Measurements from ENCODE around the gene STPG3. TPM values are rescaled to one million over a fixed set of nuclear protein-coding genes. Genes with fewer than 3 reads are reported as not detected.
A peak's percentile ranks its signal among the peaks of the same experiment; 100 is the strongest.

STPG3 gene
- total and polyA plus RNA-seq, 2 of the 13 experiments (the other 11 are each of a cell fraction or from before 2014, with no cell fraction given) = not detected

DNA sequence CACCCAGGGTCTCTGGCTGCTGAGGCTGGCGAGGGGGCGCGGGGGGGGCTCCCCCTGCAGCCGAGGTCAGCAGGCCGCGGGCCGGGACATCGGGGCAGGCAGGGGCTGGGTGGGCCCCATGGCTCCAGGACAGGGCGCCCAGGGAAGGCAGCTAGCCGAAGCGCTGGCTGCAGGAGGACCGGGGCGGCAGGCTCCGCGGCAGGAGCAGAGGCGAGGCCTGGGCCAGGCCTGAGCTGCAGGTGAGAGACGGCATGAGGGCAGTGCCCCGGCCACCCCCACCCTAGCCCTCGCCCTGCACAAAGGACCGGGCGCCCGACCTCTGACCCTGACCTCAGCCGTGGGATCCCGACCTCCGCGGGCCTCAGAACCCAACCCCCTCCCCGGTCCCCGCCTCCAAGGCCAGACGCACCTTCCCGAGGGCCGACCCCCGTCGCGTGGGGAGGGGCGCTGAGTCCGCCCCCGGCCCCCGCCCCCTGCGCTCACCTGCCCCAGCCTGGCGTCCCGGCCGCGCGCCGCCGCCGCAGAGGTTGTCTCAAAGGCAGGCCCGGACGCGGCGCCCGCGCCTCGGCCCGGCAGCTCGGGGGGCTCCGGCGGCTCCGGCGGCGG, 29.5 kb upstream of the STPG3 start (continued):
- TF ChIP-seq PAX8 (CRISPR knock-in tag; IDR thresholded peaks at IDR 0.05; ENCODE audit: borderline replicate concordance) (no peak), HES4 (CRISPR knock-in tag; IDR thresholded peaks at IDR 0.05; ENCODE audit: borderline replicate concordance) (no peak), CCDC6 (CRISPR knock-in tag; IDR thresholded peaks at IDR 0.05) (no peak), YEATS4 (CRISPR knock-in tag; IDR thresholded peaks at IDR 0.05; ENCODE audit: borderline replicate concordance) (peak; percentile 33; the same call in 1 of the 2 replicates), BRF2 (CRISPR knock-in tag; IDR thresholded peaks at IDR 0.05) (no peak), ZNF264 (CRISPR knock-in tag; IDR thresholded peaks at IDR 0.05) (no peak), ZFP1 (CRISPR knock-in tag; IDR thresholded peaks at IDR 0.05) (no peak), ATM (IDR thresholded peaks at IDR 0.05; ENCODE audit: borderline replicate concordance) (no peak), HDAC1 (CRISPR knock-in tag; IDR thresholded peaks at IDR 0.05) (peak; percentile 63; the same call in 1 of the 2 replicates), MIER2 (CRISPR knock-in tag; IDR thresholded peaks at IDR 0.05) (no peak), ZNF75D (CRISPR knock-in tag; IDR thresholded peaks at IDR 0.05; ENCODE audit: borderline replicate concordance) (no peak), ZBTB39 (CRISPR knock-in tag; IDR thresholded peaks at IDR 0.05) (no peak), SOX13 (IDR thresholded peaks at IDR 0.05) (no peak), SOX13 (CRISPR knock-in tag; conservative IDR thresholded peaks at IDR 0.05 in 1 of 2, IDR thresholded peaks at IDR 0.05 in 1 of 2) (no peak; a peak in 1 of 4 replicates), FOXC1 (CRISPR knock-in tag; IDR thresholded peaks at IDR 0.05; ENCODE audit: borderline replicate concordance) (no peak), ADNP (CRISPR knock-in tag; IDR thresholded peaks at IDR 0.05) (no peak), ATF7-NPFF (CRISPR knock-in tag; IDR thresholded peaks at IDR 0.05; ENCODE audit: low read depth) (no peak), KDM6A (CRISPR knock-in tag; IDR thresholded peaks at IDR 0.05; ENCODE audit: low read depth) (no peak), ZNF629 (CRISPR knock-in tag; conservative IDR thresholded peaks at IDR 0.05) (no peak), ZNF782 (CRISPR knock-in tag; IDR thresholded peaks at IDR 0.05; ENCODE audit: borderline replicate concordance) (peak; percentile 46; the same call in 1 of the 2 replicates), JDP2 (CRISPR knock-in tag; IDR thresholded peaks at IDR 0.05; ENCODE audit: borderline replicate concordance) (no peak)
- TF ChIP-seq, protein P1, sequence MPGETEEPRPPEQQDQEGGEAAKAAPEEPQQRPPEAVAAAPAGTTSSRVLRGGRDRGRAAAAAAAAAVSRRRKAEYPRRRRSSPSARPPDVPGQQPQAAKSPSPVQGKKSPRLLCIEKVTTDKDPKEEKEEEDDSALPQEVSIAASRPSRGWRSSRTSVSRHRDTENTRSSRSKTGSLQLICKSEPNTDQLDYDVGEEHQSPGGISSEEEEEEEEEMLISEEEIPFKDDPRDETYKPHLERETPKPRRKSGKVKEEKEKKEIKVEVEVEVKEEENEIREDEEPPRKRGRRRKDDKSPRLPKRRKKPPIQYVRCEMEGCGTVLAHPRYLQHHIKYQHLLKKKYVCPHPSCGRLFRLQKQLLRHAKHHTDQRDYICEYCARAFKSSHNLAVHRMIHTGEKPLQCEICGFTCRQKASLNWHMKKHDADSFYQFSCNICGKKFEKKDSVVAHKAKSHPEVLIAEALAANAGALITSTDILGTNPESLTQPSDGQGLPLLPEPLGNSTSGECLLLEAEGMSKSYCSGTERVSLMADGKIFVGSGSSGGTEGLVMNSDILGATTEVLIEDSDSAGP (CRISPR knock-in tag; IDR thresholded peaks at IDR 0.05; ENCODE audit: borderline replicate concordance) = no peak
- TF ChIP-seq, protein P2, sequence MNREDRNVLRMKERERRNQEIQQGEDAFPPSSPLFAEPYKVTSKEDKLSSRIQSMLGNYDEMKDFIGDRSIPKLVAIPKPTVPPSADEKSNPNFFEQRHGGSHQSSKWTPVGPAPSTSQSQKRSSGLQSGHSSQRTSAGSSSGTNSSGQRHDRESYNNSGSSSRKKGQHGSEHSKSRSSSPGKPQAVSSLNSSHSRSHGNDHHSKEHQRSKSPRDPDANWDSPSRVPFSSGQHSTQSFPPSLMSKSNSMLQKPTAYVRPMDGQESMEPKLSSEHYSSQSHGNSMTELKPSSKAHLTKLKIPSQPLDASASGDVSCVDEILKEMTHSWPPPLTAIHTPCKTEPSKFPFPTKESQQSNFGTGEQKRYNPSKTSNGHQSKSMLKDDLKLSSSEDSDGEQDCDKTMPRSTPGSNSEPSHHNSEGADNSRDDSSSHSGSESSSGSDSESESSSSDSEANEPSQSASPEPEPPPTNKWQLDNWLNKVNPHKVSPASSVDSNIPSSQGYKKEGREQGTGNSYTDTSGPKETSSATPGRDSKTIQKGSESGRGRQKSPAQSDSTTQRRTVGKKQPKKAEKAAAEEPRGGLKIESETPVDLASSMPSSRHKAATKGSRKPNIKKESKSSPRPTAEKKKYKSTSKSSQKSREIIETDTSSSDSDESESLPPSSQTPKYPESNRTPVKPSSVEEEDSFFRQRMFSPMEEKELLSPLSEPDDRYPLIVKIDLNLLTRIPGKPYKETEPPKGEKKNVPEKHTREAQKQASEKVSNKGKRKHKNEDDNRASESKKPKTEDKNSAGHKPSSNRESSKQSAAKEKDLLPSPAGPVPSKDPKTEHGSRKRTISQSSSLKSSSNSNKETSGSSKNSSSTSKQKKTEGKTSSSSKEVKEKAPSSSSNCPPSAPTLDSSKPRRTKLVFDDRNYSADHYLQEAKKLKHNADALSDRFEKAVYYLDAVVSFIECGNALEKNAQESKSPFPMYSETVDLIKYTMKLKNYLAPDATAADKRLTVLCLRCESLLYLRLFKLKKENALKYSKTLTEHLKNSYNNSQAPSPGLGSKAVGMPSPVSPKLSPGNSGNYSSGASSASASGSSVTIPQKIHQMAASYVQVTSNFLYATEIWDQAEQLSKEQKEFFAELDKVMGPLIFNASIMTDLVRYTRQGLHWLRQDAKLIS (CRISPR knock-in tag; IDR thresholded peaks at IDR 0.05) = no peak

Measured in HepG2 (cell line).